Prostate gland (tissue), 2 donors: Measurements from ENCODE around the gene HSPG2. TPM values are rescaled to one million over a fixed set of nuclear protein-coding genes. Genes with fewer than 3 reads are reported as not detected.

Experiments
- DNase-seq: peaks from one replicate; pipeline ENCODE4 v3.0.0-alpha.2; 2019; ENCODE audit warnings: low spot score
- H3K27ac ChIP-seq, 2 donors: fragments of 200-600 bp; sonication (generic); 2 replicates each; pipeline ENCODE4 v1.5.1; 2017 to 2019
- H3K27me3 ChIP-seq: fragments of 200-600 bp; sonication (generic); replicated peaks from 2 replicates; pipeline ENCODE4 v1.5.1; 2019; ENCODE audit not compliant: insufficient read depth
- H3K36me3 ChIP-seq, 2 donors: fragments of 200-600 bp; sonication (generic); 1 replicate in 1 of 2; 2 replicates in 1 of 2; pipeline versions ENCODE4 v1.5.1 to v1.8.1; 2017 to 2019
- H3K4me1 ChIP-seq: fragments of 200-600 bp; sonication (generic); replicated peaks from 2 replicates; pipeline ENCODE4 v1.5.1; 2019
- H3K4me3 ChIP-seq, 2 donors: fragments of 200-600 bp; sonication (generic); 2 replicates each; pipeline ENCODE4 v1.5.1; 2017 to 2019
- H3K9me3 ChIP-seq: fragments of 200-600 bp; sonication (generic); 2 replicates; pipeline ENCODE4 v1.5.1; 2017
- CTCF ChIP-seq, 4 experiments: fragments of 200-600 bp in 2 of 4; fragments of 450-650 bp in 2 of 4; sonication (generic) in 2 of 4; IDR thresholded peaks; 1 replicate in 3 of 4; 2 replicates in 1 of 4; pipeline ENCODE4 v1.5.1; 2016 to 2019; ENCODE audit warnings: antibody characterized with exemption in 4 of 4, mild to moderate bottlenecking in 2 of 4, moderate library complexity in 2 of 4
- POLR2A ChIP-seq: fragments of 450-650 bp; IDR thresholded peaks from one replicate; pipeline ENCODE4 v1.6.1; 2016; ENCODE audit warnings: antibody characterized with exemption, mild to moderate bottlenecking
- POLR2AphosphoS5 ChIP-seq: sonication (generic); formaldehyde crosslinking; IDR thresholded peaks from one replicate; pipeline ENCODE4 v1.6.1; 2017; ENCODE audit warnings: antibody characterized with exemption
- WGBS: methylation state at CpG from one replicate; pipeline ENCODE4 v1.1.5; 2018; 5-methylcytosine and 5-hydroxymethylcytosine counted together
- intact Hi-C: fragments of 100-400 bp; cut with DNase I; formaldehyde crosslinking; loops from one replicate; pipeline ENCODE4 v1.14.2; 2022
- total RNA-seq, 2 donors: library from RNA; depleted of rRNA; stranded (reverse); fragments of >200 nt; gene quantifications; one replicate each; pipeline ENCODE4 v1.1.0, GENCODE V29; 2016

The HSPG2 gene
- total RNA-seq, 2 donors from 2014 or later: 135 to 257 TPM

DNA sequence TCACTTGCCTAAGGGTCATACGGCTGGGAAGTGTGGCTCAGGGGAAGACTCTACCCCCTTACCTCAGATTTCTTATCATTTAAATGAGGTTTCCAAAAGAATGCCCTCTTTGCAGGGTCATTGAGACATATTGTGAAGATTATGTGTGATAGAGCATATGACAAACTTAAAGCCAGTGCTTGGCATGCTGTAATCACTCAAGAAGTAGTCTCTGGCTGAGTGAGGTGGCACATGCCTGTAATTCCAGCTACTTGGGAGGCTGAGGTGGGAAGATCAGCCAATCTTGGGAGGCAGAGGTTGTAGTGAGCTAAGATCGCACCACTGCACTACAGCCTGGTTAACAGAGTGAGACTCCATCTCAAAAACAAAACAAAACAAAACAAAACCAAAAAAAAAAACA lies 132.6 kb downstream of the HSPG2 start:
- no peak overlapping the region for H3K27ac ChIP-seq
- intact Hi-C loops: no loop called here
- no peak overlapping the region for H3K4me3 ChIP-seq
- no peaks in the 10 kb centered on the region for H3K27me3 ChIP-seq
- H3K4me1 ChIP-seq: no peaks in the 10 kb centered on the region
- DNase-seq: no peak
- no peaks in the 10 kb centered on the region for H3K36me3 ChIP-seq
- no peaks in the 10 kb centered on the region for H3K9me3 ChIP-seq
- 70% methylated on average over 2 of the region's 2 CpGs for WGBS
- TF ChIP-seq POLR2AphosphoS5 (no peak), POLR2A (no peak), CTCF (IDR thresholded peaks at IDR 0.05) (no peak)

- Histone ChIP-seq H3K9me3 (no peaks in the 10 kb centered on the region), H3K27me3 (no peaks in the 10 kb centered on the region), H3K4me1 (no peaks in the 10 kb centered on the region), H3K36me3 (no peaks in the 10 kb centered on the region), H3K4me3 (no peak overlapping the region), H3K27ac (no peak overlapping the region)
- DNase-seq: no peak
- 95% methylated on average over 4 of the region's 4 CpGs for WGBS
- no peak for TF ChIP-seq POLR2A
- TF ChIP-seq CTCF (IDR thresholded peaks at IDR 0.05): no peak
- TF ChIP-seq POLR2AphosphoS5: no peak
- intact Hi-C loops: no loop called here
Measured at GRCh38 chr1:21801100-21801499, 136.0 kb downstream of the HSPG2 start.

DNA sequence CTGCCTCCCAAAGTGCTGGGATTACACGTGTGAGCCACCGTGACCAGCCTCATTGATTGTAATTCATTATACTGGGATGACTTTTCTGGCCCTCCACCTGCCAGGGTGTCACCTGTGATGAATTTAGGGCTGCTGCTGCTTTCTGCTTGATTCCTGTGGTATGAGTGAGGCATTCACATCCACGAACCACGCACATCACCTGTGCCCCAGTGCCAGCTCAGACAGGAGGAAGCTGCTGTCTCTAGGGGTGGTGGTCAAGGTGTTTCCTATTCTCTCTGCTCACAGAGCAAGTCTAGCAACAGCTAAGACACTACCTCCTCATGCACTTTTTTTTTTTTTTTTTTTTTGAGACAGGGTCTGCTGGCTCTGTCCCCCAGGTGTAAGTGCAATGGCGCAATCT lies 137.4 kb downstream of the HSPG2 start:
- no peak for DNase-seq
- 78% methylated on average over 5 of the region's 5 CpGs for WGBS
- intact Hi-C loops: no loop called here
- Histone ChIP-seq H3K36me3 (no peaks in the 10 kb centered on the region), H3K4me3 (no peak overlapping the region), H3K4me1 (no peaks in the 10 kb centered on the region), H3K27me3 (no peaks in the 10 kb centered on the region), H3K27ac (no peak overlapping the region), H3K9me3 (no peaks in the 10 kb centered on the region)
- TF ChIP-seq POLR2AphosphoS5: no peak
- no peak for TF ChIP-seq CTCF (IDR thresholded peaks at IDR 0.05)
- no peak for TF ChIP-seq POLR2A

DNA sequence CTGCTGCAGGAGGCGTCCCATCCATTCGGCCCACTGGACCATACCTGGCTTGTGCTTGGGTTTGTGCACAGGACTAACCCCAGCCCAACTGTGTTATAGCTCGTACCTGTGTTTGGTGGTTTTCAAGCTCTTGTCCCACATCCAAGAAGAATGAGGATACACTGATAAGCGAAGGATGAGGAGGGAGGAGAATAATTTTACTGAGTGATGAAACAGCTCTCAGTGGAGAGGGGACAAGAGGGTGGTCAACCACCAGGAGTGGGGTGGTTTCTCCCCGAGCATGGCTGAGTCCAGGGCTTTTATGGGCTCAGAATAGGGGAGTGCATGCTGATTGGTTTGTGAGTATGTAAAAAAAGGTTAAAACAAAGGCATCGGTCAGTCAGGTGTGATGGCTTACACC lies 142.0 kb downstream of the HSPG2 start:
- Histone ChIP-seq H3K4me1 (no peaks in the 10 kb centered on the region), H3K9me3 (no peaks in the 10 kb centered on the region), H3K27me3 (no peaks in the 10 kb centered on the region), H3K27ac (no peak overlapping the region), H3K36me3 (no peaks in the 10 kb centered on the region), H3K4me3 (no peak overlapping the region)
- intact Hi-C loops: no loop called here
- WGBS: 88% methylated on average over 6 of the region's 6 CpGs
- TF ChIP-seq POLR2AphosphoS5: no peak
- TF ChIP-seq POLR2A: no peak
- TF ChIP-seq CTCF (IDR thresholded peaks at IDR 0.05): no peak
- DNase-seq: no peak

DNA sequence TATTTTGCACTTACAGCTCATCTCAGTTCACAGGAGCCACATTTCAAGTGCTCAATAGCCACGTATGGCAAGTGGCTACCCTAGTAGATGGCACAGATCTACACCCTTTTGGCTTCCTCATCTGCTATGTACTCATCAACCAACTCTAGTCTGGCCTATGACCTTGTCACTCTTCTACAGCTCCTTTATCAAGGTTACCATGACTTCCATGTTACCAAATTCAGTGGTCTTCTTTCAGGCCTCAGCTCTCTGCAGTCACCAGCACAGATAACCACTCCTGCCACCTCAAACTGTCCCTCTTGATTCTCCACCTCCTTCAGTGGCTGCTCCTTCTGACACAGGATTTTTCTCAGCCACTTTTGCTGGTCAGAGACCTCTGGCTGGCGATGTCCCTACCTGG lies 142.5 kb downstream of the HSPG2 start:
- no peak overlapping the region for H3K27ac ChIP-seq
- intact Hi-C loops: no loop called here
- 84% methylated on average over 2 of the region's 2 CpGs for WGBS
- no peak for DNase-seq
- H3K4me1 ChIP-seq: no peaks in the 10 kb centered on the region
- no peaks in the 10 kb centered on the region for H3K36me3 ChIP-seq
- TF ChIP-seq POLR2A: no peak
- TF ChIP-seq CTCF (IDR thresholded peaks at IDR 0.05): no peak
- TF ChIP-seq POLR2AphosphoS5: no peak
- no peak overlapping the region for H3K4me3 ChIP-seq
- no peaks in the 10 kb centered on the region for H3K27me3 ChIP-seq
- H3K9me3 ChIP-seq: no peaks in the 10 kb centered on the region
